Rectal smooth muscle tissue (tissue), 1 donor: ENCODE measurements around the gene FABP6.
"Not testable (repeated sequence)": the region's sequence is repeated elsewhere in the genome, so short reads cannot be mapped to it uniquely, and the experiment has no call there.

Experiments used
- H3K27ac ChIP-seq: one replicate; pipeline ENCODE4 v1.7.0; 2013; ENCODE audit warnings: low read depth, low read length, inconsistent platforms
- H3K27me3 ChIP-seq: one replicate; pipeline ENCODE4 v1.7.0; 2013; ENCODE audit warnings: low read length; ENCODE audit not compliant: control insufficient read depth, insufficient read depth
- H3K36me3 ChIP-seq: one replicate; pipeline ENCODE4 v1.7.0; 2013; ENCODE audit warnings: low read length; ENCODE audit not compliant: control insufficient read depth, insufficient read depth
- H3K4me1 ChIP-seq: one replicate; pipeline ENCODE4 v1.7.0; 2013; ENCODE audit warnings: low read length; ENCODE audit not compliant: control insufficient read depth, insufficient read depth
- H3K4me3 ChIP-seq: one replicate; pipeline ENCODE4 v1.7.0; 2013; ENCODE audit warnings: low read length
- H3K9ac ChIP-seq: one replicate; pipeline ENCODE4 v1.7.0; 2013; ENCODE audit warnings: low read length

FABP6 gene, protein sequence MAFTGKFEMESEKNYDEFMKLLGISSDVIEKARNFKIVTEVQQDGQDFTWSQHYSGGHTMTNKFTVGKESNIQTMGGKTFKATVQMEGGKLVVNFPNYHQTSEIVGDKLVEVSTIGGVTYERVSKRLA

DNA sequence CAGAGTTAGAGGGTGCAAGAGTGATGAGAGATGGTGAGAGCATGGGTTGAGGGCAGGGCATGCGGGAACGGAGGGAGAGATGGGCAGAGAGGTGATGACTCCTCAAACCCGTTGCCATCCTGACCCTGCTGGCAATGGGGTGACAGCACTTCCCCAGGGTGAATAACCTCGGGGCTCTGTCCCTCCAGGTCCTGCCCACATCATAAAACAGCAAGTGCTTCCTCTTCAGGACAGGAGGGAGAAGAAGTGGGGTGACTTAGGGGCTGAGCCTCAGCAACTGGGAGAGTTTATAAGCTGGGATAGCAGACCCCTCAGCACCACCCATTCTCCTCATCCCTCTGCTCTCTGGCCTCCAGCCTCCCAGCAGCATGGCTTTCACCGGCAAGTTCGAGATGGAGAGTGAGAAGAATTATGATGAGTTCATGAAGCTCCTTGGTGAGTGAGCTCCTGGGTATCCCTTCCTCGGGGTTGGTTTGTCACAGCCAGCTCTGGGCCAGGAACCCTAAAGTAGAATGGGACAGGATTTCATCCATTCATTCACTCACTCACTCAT, at the start of gene FABP6:
Gene FABP6 (plus strand): TSS at position 317 of the 553 bp plus-strand sequence. CDS start 52 bp downstream, at position 369.
- Histone ChIP-seq H3K4me1 (no peaks in the 10 kb centered on the region), H3K27ac (no peak within 1 kb of the TSS), H3K4me3 (no peak within 1 kb of the TSS), H3K27me3 (no peaks in the 10 kb centered on the region), H3K9ac (no peak within 1 kb of the TSS), H3K36me3 (no peaks in the 10 kb centered on the region)

DNA sequence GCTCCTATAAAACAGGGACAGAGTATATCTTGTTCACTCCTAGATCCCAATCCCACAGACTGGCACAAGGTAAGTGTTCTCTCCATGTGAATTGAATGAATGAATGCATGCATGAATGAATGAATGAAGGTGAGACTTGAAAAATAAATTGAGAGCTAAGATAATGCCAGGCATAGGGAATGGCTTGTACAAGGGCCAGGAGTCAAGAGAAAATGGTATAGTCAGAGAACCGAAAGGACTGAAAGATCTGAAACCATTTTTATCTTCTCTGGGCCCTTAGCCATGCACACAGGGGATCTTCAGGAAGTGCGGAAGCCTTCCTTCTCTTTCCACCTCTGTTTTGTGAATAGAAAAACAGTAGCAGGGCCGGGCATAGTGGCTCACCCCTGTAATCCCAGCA, 48.4 kb upstream of the FABP6 start:
- H3K9ac ChIP-seq = no peak overlapping the region
- H3K4me1 ChIP-seq = no peaks in the 10 kb centered on the region
- no peaks in the 10 kb centered on the region for H3K27me3 ChIP-seq
- no peak overlapping the region for H3K27ac ChIP-seq
- H3K4me3 ChIP-seq = no peak overlapping the region
- H3K36me3 ChIP-seq = no peaks in the 10 kb centered on the region

DNA sequence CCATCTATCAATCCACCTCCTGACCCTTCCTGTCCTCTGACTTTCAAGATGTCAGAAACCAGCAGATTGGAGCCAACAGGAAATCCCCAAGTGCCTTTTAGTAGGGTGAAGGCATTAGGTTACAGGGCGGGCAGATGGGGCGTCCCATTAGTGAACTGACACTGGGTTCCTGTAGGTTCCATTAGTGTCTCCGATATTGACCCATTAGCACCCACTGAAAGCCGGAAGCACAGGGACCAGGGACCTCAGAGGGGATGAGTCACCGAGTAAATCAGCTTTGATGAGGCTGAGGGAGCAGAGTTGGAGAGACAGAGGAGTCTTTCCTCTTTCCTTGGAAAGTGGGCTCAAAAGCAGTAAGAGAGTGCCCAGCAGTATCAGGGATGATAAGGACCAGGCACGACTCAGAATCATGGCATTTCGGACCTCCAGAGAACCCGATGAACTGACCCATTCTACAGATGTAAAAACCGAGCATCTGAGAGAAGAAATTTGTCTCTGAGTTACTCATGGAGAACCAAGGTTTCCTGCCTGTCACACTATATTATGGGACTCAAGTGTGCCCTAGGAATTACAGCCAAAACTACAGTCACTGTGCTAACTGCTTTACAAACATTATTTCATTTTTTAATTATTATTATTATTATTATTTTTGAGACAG, 47.2 kb upstream of the FABP6 start:
- Histone ChIP-seq H3K4me3 (no peak overlapping the region), H3K9ac (no peak overlapping the region), H3K27me3 (no peaks in the 10 kb centered on the region), H3K4me1 (no peaks in the 10 kb centered on the region), H3K36me3 (no peaks in the 10 kb centered on the region), H3K27ac (no peak overlapping the region)

DNA sequence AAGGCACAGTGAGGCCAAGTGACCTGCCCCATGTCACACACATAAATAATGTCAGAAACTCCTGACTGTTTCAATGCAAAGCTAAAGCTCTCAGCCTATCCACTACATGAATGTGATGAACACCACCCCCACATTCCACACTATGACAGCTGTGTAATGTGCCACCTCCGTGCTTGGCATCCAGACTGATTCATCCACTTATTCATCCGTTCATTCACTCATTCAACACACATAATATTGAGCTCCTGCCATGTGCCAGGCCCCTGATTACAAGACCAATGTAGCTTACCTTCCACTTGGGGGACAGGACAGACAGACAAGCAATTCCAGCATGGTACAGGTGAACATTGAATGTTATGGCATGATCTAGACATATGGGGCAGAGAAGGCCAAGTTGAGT, 46.2 kb upstream of the FABP6 start:
- no peaks in the 10 kb centered on the region for H3K27me3 ChIP-seq
- no peaks in the 10 kb centered on the region for H3K4me1 ChIP-seq
- no peak overlapping the region for H3K4me3 ChIP-seq
- no peak overlapping the region for H3K9ac ChIP-seq
- no peak overlapping the region for H3K27ac ChIP-seq
- no peaks in the 10 kb centered on the region for H3K36me3 ChIP-seq

DNA sequence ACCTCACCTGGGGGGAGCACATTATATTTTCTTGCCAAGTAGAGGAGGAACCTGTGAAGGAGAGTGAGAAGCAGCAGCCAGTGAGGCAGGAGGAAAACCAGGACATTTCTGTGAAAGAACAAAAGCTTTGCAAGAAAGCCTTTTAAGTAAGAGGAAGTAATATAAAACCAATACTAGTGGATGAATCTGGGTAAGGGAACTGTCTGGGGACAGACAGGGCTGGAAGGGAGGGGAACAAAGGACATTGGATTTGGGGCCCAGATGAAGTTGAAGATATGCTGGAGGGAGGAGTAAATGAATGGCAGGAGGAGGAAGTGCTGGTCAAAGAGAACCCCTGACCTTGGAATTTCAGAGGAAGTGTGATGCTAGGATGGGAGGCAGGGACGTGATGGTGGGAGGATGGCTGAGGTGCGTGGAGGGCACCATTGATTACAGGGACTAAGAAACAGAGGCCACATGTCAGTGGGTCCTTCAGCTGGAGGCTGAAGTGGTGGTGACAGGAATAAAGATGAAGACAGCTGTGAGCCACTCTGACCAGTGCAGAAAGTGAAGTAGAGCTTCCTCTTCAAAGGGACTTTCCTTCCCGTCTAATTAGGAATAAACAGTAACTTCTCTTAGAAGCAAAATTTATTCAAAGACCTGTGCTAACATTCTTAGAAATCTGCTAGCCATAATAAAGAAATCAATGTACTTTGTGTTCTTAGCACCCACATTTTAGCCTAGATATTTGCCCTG, 43.5 kb upstream of the FABP6 start:
- Histone ChIP-seq H3K4me1 (no peaks in the 10 kb centered on the region), H3K27ac (no peak overlapping the region), H3K36me3 (no peaks in the 10 kb centered on the region), H3K9ac (no peak overlapping the region), H3K27me3 (no peaks in the 10 kb centered on the region), H3K4me3 (no peak overlapping the region)

DNA sequence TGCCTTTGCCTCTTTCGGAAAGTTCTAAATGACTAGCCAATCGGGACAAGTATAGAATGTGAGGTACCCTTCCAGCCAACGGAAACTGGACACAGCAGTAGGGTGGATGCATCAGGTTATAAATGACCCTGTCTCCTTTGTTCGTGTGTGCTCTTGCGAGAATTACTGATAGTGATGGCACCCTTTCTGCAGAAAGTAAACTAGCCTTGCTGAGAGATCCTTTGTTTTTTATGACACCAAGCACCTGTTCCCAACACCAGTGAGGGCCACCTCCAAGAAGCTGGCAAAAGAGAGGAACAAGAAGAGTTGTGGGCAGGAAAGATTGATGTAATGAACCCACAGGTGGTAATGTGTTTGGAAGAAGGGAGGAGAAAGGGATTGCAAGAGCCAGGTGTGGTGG, 42.8 kb upstream of the FABP6 start:
- Histone ChIP-seq H3K9ac (no peak overlapping the region), H3K27me3 (no peaks in the 10 kb centered on the region), H3K4me1 (no peaks in the 10 kb centered on the region), H3K27ac (no peak overlapping the region), H3K36me3 (no peaks in the 10 kb centered on the region), H3K4me3 (no peak overlapping the region)

DNA sequence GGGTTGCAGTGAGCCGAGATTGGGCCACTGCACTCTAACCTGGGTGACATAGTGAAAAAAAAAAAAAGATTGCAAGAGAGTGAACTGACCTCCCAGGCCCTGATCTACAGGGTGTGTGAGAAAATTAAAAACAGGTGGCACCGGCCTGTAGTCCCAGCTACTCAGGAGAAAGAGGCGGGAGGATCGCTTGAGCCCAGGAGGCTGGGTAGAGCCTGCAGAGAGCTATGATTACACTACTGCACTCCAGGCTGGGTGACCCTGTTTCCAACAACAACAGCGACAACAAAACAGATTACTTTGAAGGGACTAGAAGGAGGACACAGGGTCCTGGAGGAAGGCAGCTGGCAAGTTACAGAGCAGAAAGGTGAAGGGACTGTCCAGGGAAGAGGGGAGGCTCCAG, 42.2 kb upstream of the FABP6 start:
- Histone ChIP-seq H3K4me1 (no peaks in the 10 kb centered on the region), H3K27ac (no peak overlapping the region), H3K27me3 (no peaks in the 10 kb centered on the region), H3K4me3 (no peak overlapping the region), H3K9ac (no peak overlapping the region), H3K36me3 (no peaks in the 10 kb centered on the region)

DNA sequence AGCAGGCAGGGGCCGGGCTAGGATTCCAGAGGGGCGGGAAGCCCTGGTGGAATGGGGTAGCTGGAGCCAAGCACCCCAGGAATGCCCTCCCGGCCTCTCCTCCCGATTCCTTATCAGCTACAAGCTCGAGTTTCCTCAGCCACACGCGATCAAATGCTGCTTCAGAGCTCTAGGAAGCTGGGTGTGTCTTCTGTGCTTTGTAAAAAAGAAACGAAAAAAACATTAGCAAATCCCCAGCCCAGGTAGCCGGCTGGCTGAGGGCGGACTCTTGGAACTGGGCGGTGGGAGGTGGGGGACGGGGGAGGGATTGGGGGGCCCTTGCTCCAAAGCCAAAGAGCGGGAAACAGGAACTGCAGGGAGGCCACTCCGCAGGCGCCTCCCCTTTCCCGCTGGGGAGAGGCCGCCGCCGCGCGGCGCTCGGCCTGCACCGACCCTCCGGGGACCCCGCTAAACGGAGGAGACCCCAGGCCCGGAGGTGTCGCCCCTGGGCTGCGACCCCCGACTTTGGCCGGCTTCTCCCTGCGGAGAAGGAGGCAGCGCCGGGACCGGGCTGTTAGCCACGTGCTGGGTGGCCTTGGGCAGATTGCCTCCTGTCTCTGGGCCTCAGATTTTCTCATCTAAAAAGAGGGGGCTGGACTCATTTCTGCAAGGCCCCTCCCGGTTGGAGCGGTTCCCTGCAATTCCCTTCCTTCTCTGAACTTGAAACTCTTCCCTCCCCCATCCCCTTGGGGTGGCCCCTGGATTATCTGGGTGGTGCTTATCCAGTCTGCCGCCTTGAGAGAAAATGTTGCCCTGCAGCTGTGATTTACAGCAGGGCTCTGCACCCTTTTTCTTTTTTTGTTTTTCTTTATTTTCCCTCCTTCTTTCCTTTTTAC, 40.9 kb upstream of the FABP6 start:
- H3K27ac ChIP-seq = no peak overlapping the region
- no peak overlapping the region for H3K9ac ChIP-seq

DNA sequence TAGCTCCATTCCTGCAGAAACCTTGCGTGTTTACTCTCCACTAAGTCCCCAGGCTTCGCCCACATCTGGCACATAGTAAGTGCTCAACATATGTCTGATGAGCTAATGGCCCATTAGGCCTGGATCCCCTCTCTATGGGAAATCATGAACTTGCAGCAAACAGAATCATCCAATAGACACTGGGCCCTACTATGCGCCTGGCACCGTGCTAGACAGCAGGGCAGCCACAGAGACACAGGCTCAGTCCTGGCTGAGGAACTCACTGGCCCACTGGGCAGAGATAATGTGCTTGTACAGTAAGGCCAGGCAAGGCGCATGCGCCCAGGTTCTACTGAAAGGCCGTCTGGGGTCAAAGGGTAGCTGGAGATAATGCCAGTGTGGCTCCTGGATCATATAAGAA, 36.9 kb upstream of the FABP6 start:
- Histone ChIP-seq H3K4me1 (no peaks in the 10 kb centered on the region), H3K9ac (no peak overlapping the region), H3K27me3 (no peaks in the 10 kb centered on the region), H3K36me3 (no peaks in the 10 kb centered on the region), H3K4me3 (no peak overlapping the region), H3K27ac (no peak overlapping the region)

More for the DNA sequence above, 40.9 kb upstream of the FABP6 start:
- no peaks in the 10 kb centered on the region for H3K27me3 ChIP-seq
- no peaks in the 10 kb centered on the region for H3K4me1 ChIP-seq
- H3K36me3 ChIP-seq = no peaks in the 10 kb centered on the region
- H3K4me3 ChIP-seq = peak overlapping the region; percentile 54

DNA sequence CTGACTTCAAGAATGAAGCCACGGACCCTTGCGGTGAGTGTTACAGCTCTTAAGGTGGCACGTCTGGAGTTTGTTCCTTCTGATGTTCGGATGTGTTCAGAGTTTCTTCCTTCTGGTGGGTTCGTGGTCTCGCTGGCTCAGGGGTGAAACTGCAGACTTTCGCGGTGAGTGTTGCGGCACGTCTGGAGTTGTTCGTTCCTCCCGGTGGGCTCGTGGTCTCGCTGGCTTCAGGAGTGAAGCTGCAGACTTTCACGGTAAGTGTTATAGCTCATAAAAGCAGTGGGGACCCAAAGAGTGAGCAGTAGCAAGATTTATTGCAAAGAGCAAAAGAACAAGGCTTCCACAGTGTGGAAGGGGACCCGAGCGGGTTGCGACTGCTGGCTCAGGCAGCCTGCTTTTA, 36.2 kb upstream of the FABP6 start:
- not testable (repeated sequence) for H3K4me1 ChIP-seq, H3K27me3 ChIP-seq, H3K4me3 ChIP-seq, H3K9ac ChIP-seq, H3K27ac ChIP-seq, H3K36me3 ChIP-seq

DNA sequence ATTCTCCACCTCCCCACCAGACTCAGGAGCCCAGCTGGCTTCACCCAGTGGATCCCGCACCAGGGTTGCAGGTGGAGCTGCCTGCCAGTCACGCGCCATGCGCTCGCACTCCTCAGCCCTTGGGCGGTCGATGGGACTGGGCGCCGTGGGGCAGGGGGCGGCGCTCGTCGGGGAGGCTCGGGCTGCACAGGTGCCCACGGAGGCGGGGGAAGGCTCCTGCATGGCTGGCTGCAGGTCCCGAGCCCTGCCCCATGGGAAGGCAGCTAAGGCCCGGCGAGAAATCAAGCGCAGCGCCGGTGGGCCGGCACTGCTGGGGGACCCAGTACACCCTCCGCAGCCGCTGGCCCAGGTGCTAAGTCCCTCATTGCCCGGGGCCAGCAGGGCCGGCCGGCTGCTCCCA, 35.5 kb upstream of the FABP6 start:
- not testable (repeated sequence) for H3K27ac ChIP-seq, H3K9ac ChIP-seq, H3K4me3 ChIP-seq, H3K36me3 ChIP-seq, H3K4me1 ChIP-seq, H3K27me3 ChIP-seq
